ENCODE data around the gene RPS8.
A peak's percentile ranks its signal among the peaks of the same experiment; 100 is the strongest.

RPS8 gene

DNA sequence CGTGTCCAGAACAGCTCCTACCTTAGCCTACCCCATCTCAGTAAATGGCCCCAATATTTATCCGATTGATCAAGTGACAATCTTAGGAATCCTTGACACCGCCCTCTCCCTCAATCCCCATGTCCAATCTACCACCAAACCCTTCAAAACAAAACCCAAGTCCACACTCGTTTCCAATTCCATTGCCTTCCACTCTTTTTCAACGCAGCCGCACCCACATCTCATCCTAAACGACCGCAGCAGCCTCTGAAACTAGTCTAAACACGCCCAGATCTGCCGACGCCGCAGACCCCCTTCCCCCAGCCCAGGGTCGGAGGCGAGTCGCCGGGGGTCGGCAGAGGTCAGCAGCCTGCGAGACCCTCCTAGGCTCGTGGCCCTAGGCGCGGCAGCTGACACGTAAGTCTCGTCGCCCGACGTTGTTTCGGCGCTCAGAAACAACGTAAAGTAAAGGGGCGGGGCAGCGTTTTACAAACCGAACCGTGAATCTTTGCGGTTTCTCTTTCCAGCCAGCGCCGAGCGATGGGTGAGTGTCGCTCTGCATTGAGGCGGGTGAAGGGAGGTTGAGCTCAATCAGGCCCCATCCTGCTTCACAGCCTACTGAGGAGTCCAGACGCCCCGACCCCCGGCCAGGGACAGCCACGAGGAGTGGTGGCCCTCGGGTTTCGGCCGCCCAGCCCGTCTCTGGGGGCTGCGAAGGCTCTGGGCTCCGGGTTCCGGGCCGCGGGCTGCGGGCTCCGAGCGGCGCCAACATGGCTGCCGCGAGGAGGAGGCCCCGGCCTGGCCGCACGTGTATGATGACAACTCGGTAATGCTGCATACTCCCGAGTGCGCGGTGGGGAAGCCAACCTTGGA lies at the start of gene RPS8:
Gene RPS8, plus strand, starts transcription at position 463 of the 852 bp plus-strand sequence. Its CDS starts 57 bp downstream, at position 520.
- TF ChIP-seq, protein P1, sequence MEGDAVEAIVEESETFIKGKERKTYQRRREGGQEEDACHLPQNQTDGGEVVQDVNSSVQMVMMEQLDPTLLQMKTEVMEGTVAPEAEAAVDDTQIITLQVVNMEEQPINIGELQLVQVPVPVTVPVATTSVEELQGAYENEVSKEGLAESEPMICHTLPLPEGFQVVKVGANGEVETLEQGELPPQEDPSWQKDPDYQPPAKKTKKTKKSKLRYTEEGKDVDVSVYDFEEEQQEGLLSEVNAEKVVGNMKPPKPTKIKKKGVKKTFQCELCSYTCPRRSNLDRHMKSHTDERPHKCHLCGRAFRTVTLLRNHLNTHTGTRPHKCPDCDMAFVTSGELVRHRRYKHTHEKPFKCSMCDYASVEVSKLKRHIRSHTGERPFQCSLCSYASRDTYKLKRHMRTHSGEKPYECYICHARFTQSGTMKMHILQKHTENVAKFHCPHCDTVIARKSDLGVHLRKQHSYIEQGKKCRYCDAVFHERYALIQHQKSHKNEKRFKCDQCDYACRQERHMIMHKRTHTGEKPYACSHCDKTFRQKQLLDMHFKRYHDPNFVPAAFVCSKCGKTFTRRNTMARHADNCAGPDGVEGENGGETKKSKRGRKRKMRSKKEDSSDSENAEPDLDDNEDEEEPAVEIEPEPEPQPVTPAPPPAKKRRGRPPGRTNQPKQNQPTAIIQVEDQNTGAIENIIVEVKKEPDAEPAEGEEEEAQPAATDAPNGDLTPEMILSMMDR (IDR thresholded peaks at IDR 0.05), result no peak
- H3K4me3 ChIP-seq (ENCODE audit: low read depth, low read length), result peak within 1 kb of the TSS; percentile 95
- H3K36me3 ChIP-seq (ENCODE audit: control insufficient read depth, insufficient read depth, low read length), result no peaks in the 10 kb centered on the region
- H3K27me3 ChIP-seq (ENCODE audit: control insufficient read depth, insufficient read depth, low read length), result no peaks in the 10 kb centered on the region
- H3K79me2 ChIP-seq, result no peaks in the 10 kb centered on the region
- peak within 1 kb of the TSS; percentile 91 for H3K27ac ChIP-seq
- peak within 1 kb of the TSS; percentile 76 for H3K9ac ChIP-seq
- H3K4me2 ChIP-seq (ENCODE audit: low read length), result peak within 1 kb of the TSS; percentile 95
- H3K4me1 ChIP-seq, result no peaks in the 10 kb centered on the region
- H3K9me3 ChIP-seq (ENCODE audit: control insufficient read depth, low read length), result no peaks in the 10 kb centered on the region
- peak within 1 kb of the TSS; percentile 96 for H2AFZ ChIP-seq

DNA sequence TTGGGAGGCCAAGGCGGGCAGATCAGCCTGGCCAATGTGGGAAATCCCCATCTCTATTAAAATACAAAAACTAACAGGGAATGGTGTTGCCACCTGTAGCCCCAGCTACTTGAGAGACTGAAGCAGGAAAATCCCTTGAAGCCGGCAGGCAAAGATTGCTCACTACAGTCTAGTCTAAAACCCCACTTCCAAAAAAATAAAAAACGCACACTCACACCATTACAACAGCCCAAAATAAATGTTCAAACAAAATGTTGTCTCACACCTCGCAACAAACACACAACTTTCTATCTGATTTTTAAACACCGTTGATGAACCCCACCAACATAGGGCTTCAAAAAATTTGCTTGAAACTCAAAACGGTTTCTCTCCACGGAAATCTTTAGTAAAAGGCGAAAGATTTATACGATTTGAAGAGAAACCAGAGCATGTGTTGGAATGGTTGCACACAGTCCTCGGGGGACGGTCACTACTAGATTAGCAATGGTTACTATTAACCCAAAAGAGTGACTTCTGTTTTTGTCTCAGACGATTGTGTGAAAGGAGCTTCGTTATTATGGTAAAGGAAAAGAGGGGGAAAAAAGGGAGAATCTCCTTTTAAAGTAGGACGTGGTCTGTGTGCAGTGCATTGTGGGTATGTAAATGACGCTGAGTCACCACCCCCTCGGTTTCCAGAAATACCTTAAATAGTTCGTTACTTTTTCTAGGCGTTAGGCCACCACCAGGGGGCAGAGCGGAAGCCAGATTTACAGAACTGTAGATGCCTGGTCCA lies 44.4 kb upstream of the RPS8 start, which contains the start of gene RNU5D-1:
Gene RNU5D-1, minus strand, starts transcription at position 430 of the 772 bp plus-strand sequence.
- no peak within 1 kb of the TSS for H3K9ac ChIP-seq
- no peaks in the 10 kb centered on the region for H3K79me2 ChIP-seq
- no peaks in the 10 kb centered on the region for H3K9me3 ChIP-seq (ENCODE audit: control insufficient read depth, low read length)
- H2AFZ ChIP-seq, result peak within 1 kb of the TSS; percentile 74
- H3K4me3 ChIP-seq (ENCODE audit: low read depth, low read length), result peak within 1 kb of the TSS; percentile 52
- no peaks in the 10 kb centered on the region for H3K36me3 ChIP-seq (ENCODE audit: control insufficient read depth, insufficient read depth, low read length)
- H3K4me2 ChIP-seq (ENCODE audit: low read length), result peak within 1 kb of the TSS; percentile 83
- TF ChIP-seq, protein P1 (IDR thresholded peaks at IDR 0.05), result peak; percentile 39
- H3K27me3 ChIP-seq (ENCODE audit: control insufficient read depth, insufficient read depth, low read length), result no peaks in the 10 kb centered on the region
- H3K27ac ChIP-seq, result peak within 1 kb of the TSS; percentile 84
- H3K4me1 ChIP-seq, result peaks cover 2% of the 10 kb centered on the region

DNA sequence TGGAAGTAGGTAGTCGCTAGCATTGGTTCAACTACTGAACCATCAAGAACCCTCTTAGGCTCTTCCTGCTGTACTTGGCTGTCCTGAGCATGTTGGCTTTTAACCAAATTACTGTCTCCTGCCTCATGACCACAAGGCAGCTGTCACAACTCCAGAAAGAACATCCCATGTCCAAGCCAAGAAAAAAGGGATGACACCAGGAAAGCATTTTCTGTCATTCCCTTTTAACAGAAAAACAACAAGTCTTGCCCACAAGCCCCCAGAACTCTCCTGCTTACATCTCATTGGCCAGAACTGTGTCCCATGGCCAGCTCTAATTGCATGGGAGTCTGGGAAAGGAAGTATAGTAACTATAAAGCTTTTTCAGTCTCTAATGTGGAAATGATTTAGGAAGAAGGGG lies 42.0 kb upstream of the RPS8 start:
- H3K27me3 ChIP-seq (ENCODE audit: control insufficient read depth, insufficient read depth, low read length), result no peaks in the 10 kb centered on the region
- H3K4me3 ChIP-seq (ENCODE audit: low read depth, low read length), result no peak overlapping the region
- H3K36me3 ChIP-seq (ENCODE audit: control insufficient read depth, insufficient read depth, low read length), result no peaks in the 10 kb centered on the region
- H2AFZ ChIP-seq, result no peak overlapping the region
- H3K4me2 ChIP-seq (ENCODE audit: low read length), result no peak overlapping the region
- no peak overlapping the region for H3K9ac ChIP-seq
- H3K4me1 ChIP-seq, result peaks cover 2% of the 10 kb centered on the region
- H3K27ac ChIP-seq, result no peak overlapping the region
- no peaks in the 10 kb centered on the region for H3K9me3 ChIP-seq (ENCODE audit: control insufficient read depth, low read length)
- TF ChIP-seq, protein P1 (IDR thresholded peaks at IDR 0.05), result no peak
- no peaks in the 10 kb centered on the region for H3K79me2 ChIP-seq

DNA sequence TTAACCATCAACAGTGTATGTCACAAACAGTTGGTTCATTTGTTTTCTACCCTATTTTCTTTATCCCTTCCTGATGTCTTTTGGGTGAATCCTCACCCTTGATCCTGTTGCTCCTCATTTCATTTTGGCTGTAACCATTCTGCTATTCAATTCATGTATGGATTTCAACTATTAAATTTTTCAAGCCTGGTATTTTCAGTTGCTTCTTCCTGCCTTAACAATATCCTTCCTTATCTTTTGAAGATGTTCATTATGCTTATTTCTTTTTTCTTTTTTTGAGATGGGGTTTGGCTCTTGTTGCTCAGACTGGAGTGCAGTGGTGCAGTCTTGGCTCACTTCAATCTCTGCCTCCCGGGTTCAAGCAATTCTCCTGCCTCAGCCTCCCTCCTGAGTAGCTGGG lies 41.6 kb upstream of the RPS8 start:
- Histone ChIP-seq H3K36me3 (ENCODE audit: control insufficient read depth, insufficient read depth, low read length) (no peaks in the 10 kb centered on the region), H3K79me2 (no peaks in the 10 kb centered on the region), H2AFZ (no peak overlapping the region), H3K4me1 (peaks cover 2% of the 10 kb centered on the region), H3K27ac (no peak overlapping the region), H3K4me2 (ENCODE audit: low read length) (no peak overlapping the region), H3K4me3 (ENCODE audit: low read depth, low read length) (no peak overlapping the region), H3K9me3 (ENCODE audit: control insufficient read depth, low read length) (no peaks in the 10 kb centered on the region), H3K27me3 (ENCODE audit: control insufficient read depth, insufficient read depth, low read length) (no peaks in the 10 kb centered on the region), H3K9ac (no peak overlapping the region)
- TF ChIP-seq, protein P1 (IDR thresholded peaks at IDR 0.05), result no peak
